ENCODE measurements around the gene MEGF8. TPM values are rescaled to one million over a fixed set of nuclear protein-coding genes. Genes with fewer than 3 reads are reported as not detected.

MEGF8 gene
- total and polyA plus RNA-seq, 8 donors = 7.3 to 15.9 (median 9.0) TPM

DNA sequence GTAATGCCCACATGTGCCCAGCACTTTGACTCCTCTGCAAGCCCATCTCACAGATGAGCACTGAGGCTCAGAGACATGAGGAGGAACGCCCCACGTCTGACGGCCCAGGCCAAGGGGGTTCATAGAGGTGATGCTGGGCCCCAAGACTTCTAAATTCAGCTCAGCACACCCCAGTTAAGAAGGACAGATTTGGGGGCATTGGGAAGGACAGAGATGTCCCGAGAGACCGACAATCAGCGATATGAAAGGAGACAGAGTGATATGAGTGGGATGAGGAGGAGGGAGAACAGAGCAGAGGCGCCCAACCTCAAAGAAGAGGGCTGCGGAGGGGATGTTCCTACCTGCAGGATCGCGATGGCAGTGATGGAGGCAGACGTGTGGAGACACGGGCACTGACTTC lies 64.5 kb downstream of the MEGF8 start, which contains the start of gene CNFN:
Gene CNFN (minus strand): TSS at position 399 of the 400 bp plus-strand sequence. CDS start 1,260 bp downstream, outside the sequence.
- Histone ChIP-seq H3K4me3 (no peak within 1 kb of the TSS), H3K36me3 (no peaks in the 10 kb centered on the region), H3K27ac (no peak within 1 kb of the TSS), H3K27me3 (peaks cover 0 to 6% (median 0%) of the 10 kb centered on the region in 4 donors), H3K9me3 (no peaks in the 10 kb centered on the region), H3K4me1 (peaks cover 0 to 8% (median 0%) of the 10 kb centered on the region in 3 donors)
- ATAC-seq (no peak), DNase-seq (no peak), FAIRE-seq (no peak)
- WGBS, 2 donors = 35 to 36% methylated on average over 12 of the region's 12 CpGs
- TF ChIP-seq, protein P1, sequence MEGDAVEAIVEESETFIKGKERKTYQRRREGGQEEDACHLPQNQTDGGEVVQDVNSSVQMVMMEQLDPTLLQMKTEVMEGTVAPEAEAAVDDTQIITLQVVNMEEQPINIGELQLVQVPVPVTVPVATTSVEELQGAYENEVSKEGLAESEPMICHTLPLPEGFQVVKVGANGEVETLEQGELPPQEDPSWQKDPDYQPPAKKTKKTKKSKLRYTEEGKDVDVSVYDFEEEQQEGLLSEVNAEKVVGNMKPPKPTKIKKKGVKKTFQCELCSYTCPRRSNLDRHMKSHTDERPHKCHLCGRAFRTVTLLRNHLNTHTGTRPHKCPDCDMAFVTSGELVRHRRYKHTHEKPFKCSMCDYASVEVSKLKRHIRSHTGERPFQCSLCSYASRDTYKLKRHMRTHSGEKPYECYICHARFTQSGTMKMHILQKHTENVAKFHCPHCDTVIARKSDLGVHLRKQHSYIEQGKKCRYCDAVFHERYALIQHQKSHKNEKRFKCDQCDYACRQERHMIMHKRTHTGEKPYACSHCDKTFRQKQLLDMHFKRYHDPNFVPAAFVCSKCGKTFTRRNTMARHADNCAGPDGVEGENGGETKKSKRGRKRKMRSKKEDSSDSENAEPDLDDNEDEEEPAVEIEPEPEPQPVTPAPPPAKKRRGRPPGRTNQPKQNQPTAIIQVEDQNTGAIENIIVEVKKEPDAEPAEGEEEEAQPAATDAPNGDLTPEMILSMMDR (IDR thresholded peaks at IDR 0.05) = no peak
- intact Hi-C loops (cut with DNase I) = no loop called here

DNA sequence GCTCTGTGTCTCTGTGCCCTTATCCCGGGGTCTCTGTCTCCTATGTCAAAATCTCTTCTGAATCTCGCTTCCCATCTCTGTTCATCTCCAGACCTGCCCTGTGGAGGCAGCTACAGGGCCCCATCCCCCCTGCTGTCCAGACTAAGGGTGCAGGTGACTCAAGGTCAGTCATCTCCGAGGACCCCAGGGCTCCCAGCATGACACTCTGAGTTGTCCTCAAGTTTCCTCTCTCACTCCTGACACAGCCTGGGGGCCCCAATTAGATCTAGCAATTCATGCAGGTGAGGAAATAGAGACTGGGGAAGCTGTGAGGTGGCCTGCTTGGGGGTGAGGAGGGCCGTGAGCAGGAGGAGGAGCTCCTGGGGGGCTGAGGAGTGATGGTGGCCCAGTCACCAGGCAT lies 66.7 kb downstream of the MEGF8 start:
- WGBS, 2 donors = 47 to 49% methylated on average over 4 of the region's 4 CpGs

DNA sequence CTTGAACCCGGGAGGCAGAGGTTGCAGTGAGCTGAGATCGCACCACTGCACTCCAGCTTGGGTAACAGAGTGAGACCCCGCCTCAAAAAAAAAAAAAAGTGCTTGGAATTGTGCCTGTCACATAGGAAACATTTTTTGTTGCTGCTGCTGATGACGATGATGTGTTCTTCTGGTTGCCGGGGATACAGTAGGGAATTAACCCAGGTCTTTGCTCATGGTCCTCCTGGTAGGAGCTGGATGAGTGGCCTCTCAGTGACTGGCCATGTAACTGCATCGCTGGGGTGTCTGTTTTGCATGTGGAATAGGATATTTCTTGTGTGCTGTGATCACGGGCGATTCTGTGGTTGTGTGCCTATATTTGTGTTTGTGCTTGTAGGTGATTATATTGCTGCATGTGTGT lies 69.3 kb downstream of the MEGF8 start:
- no peaks in the 10 kb centered on the region for H3K27me3 ChIP-seq
- TF ChIP-seq, protein P1 (IDR thresholded peaks at IDR 0.05) = no peak
- WGBS, 2 donors = 74 to 82% methylated on average over 8 of the region's 8 CpGs
- ATAC-seq (no peak), FAIRE-seq (no peak), DNase-seq (no peak)
- H3K9me3 ChIP-seq = no peaks in the 10 kb centered on the region
- no peaks in the 10 kb centered on the region for H3K36me3 ChIP-seq
- intact Hi-C loops (cut with DNase I) = no loop called here
- H3K4me3 ChIP-seq = no peak overlapping the region
- H3K27ac ChIP-seq = no peak overlapping the region
- H3K4me1 ChIP-seq = peaks cover 0 to 4% (median 0%) of the 10 kb centered on the region in 3 donors

More for the DNA sequence above, 66.7 kb downstream of the MEGF8 start:
- Histone ChIP-seq H3K4me3 (no peak overlapping the region), H3K9me3 (no peaks in the 10 kb centered on the region), H3K27me3 (peaks cover 0 to 6% (median 0%) of the 10 kb centered on the region in 4 donors), H3K36me3 (no peaks in the 10 kb centered on the region), H3K27ac (no peak overlapping the region), H3K4me1 (peaks cover 0 to 3% (median 0%) of the 10 kb centered on the region in 3 donors)
- DNase-seq = no peak
- ATAC-seq = no peak
- intact Hi-C loops (cut with DNase I) = no loop called here
- TF ChIP-seq, protein P1 (IDR thresholded peaks at IDR 0.05) = no peak
- FAIRE-seq = no peak

DNA sequence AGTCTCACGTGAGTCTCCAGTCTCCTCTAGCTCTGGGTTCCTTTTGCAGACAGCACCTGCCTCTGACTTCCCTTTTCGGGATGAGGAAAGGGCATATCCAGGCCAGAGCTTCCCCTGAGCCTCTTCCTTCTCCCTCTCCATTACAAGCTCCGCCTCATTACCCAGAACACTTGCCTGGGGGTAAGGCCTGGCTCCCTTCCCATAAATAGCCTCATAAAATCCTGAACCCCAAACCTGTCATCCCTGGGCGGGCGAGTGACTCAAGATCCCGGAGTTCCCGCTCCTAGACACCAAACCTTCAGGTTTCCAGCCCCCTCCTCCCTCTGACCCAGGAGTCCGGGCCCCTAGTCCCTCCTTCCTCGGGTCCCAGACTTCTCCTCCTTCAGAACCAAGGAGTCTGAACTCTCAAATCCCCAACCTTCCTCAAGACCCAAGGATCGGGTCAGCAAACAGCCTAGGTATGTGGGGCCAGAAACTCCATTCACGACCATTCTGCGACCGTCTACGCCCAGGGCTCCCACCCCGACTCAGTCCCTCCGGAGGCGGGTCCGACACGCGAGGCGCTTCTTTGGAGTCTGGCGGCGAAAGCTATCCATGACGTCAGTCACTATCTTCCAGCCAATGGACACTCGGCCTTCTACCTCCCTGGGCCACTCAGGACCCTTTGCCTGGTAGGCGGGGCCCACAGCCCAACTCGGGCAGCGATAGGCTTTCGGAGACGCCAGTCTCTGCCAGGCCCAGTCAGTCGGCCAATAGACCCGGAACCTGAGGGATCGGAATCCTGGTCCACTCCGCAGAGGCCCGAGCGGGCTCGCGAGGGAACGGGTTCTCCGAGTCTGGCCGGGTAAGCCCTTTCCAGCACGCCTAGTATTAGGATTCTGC lies 71.2 kb downstream of the MEGF8 start:
- Histone ChIP-seq H3K27ac (peak overlapping the region; percentile 6 to 77 (median 50)), H3K36me3 (no peaks in the 10 kb centered on the region), H3K4me3 (peak overlapping the region; percentile 30 to 57 (median 41)), H3K9me3 (no peaks in the 10 kb centered on the region), H3K27me3 (no peaks in the 10 kb centered on the region), H3K4me1 (peaks cover 0 to 4% (median 0%) of the 10 kb centered on the region in 3 donors)
- ATAC-seq = peak; percentile 95 to 97 (median 96)
- FAIRE-seq = peak; percentile 97
- TF ChIP-seq, protein P1 (IDR thresholded peaks at IDR 0.05) = no peak
- DNase-seq = peak; percentile 97 to 100 (median 99)
- WGBS, 2 donors = 8% methylated on average over 42 of the region's 42 CpGs
- intact Hi-C loops (cut with DNase I) = no loop called here
